ENCODE results near the gene MPC1.

Gene MPC1

GRCh38 chr6:166381381-166381732, 1.4 kb downstream of the MPC1 start:
- POLR2A ChIA-PET = interaction anchor here (0.8 to 1.3 kb wide), 3 partner anchors 38 to 618 kb away, joined by 3 to 9 read pairs (median 4); partner anchors contain the start of gene CEP43
- no peak for DNase-seq (ENCODE audit: extremely low spot score)
- no peak for TF ChIP-seq SUZ12 (IDR thresholded peaks at IDR 0.05)
- no peak for TF ChIP-seq ARNT (IDR thresholded peaks at IDR 0.05)
- TF ChIP-seq LEF1 (IDR thresholded peaks at IDR 0.05; ENCODE audit: borderline replicate concordance) = no peak
- no peak for TF ChIP-seq HDGF (IDR thresholded peaks at IDR 0.05; ENCODE audit: borderline replicate concordance)
- TF ChIP-seq SP1 (IDR thresholded peaks at IDR 0.05) = no peak
- no peak for TF ChIP-seq ZNF384 (IDR thresholded peaks at IDR 0.05)
- no peak for TF ChIP-seq BHLHE40 (IDR thresholded peaks at IDR 0.05; ENCODE audit: borderline replicate concordance)
- CTCF ChIA-PET = interaction anchor here (0.7 to 1.6 kb wide), 14 partner anchors 10 to 350 kb away, joined by 3 to 20 read pairs (median 4); no protein-coding TSS in a partner anchor

DNA sequence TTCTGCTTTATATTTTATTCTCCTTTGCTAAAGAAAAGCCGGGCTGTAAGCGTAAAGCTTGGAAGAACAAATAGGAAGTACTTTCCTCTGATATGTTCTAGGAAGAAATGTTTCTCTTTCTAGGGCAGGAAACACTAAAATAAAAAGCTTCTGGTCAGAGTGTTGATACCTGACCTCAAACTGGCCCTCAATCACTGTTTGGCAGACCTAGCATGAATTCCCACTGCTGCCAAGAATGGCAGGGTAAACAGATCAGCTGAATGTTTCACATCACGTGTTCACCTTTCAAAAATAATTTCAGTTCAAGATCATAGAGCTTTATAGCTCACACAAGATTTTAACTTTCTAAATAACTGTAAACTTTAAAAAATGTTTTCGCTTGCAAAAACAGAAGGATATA, 2.9 kb downstream of the MPC1 start:
- CTCF ChIA-PET = interaction anchor here (0.5 kb wide), 1 partner anchor 150 kb away, joined by 3 read pairs; no protein-coding TSS in a partner anchor
- no peak for TF ChIP-seq L3MBTL2 (conservative IDR thresholded peaks at IDR 0.05)
- no peak for TF ChIP-seq TARDBP (IDR thresholded peaks at IDR 0.05)
- TF ChIP-seq ELF4 (IDR thresholded peaks at IDR 0.05) = no peak
- no peak for TF ChIP-seq ARNT (IDR thresholded peaks at IDR 0.05)
- POLR2A ChIA-PET = no interaction called here
- no peak for DNase-seq (ENCODE audit: extremely low spot score)

- DNase-seq (ENCODE audit: extremely low spot score) = no peak
- TF ChIP-seq FOXK2 (IDR thresholded peaks at IDR 0.05) (no peak), HDGF (IDR thresholded peaks at IDR 0.05; ENCODE audit: borderline replicate concordance) (no peak), ELF4 (IDR thresholded peaks at IDR 0.05) (no peak), NFRKB (IDR thresholded peaks at IDR 0.05) (no peak), L3MBTL2 (conservative IDR thresholded peaks at IDR 0.05) (no peak), SUZ12 (IDR thresholded peaks at IDR 0.05) (no peak), ARNT (IDR thresholded peaks at IDR 0.05) (no peak), FOXA1 (IDR thresholded peaks at IDR 0.05) (no peak), FOXM1 (IDR thresholded peaks at IDR 0.05; ENCODE audit: borderline replicate concordance) (no peak), SP1 (IDR thresholded peaks at IDR 0.05) (no peak), LEF1 (IDR thresholded peaks at IDR 0.05; ENCODE audit: borderline replicate concordance) (no peak), ZNF384 (IDR thresholded peaks at IDR 0.05) (no peak), CTBP1 (IDR thresholded peaks at IDR 0.05; ENCODE audit: borderline replicate concordance) (no peak), BHLHE40 (IDR thresholded peaks at IDR 0.05; ENCODE audit: borderline replicate concordance) (no peak)
- TF ChIP-seq, protein P1, sequence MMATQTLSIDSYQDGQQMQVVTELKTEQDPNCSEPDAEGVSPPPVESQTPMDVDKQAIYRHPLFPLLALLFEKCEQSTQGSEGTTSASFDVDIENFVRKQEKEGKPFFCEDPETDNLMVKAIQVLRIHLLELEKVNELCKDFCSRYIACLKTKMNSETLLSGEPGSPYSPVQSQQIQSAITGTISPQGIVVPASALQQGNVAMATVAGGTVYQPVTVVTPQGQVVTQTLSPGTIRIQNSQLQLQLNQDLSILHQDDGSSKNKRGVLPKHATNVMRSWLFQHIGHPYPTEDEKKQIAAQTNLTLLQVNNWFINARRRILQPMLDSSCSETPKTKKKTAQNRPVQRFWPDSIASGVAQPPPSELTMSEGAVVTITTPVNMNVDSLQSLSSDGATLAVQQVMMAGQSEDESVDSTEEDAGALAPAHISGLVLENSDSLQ (IDR thresholded peaks at IDR 0.05) = no peak
- ChIA-PET POLR2A (no interaction called here), CTCF (interaction anchor here (0.5 kb wide), 1 partner anchor 149 kb away, joined by 3 read pairs; no protein-coding TSS in a partner anchor)
Measured at GRCh38 chr6:166379103-166379586, 3.6 kb downstream of the MPC1 start.

DNA sequence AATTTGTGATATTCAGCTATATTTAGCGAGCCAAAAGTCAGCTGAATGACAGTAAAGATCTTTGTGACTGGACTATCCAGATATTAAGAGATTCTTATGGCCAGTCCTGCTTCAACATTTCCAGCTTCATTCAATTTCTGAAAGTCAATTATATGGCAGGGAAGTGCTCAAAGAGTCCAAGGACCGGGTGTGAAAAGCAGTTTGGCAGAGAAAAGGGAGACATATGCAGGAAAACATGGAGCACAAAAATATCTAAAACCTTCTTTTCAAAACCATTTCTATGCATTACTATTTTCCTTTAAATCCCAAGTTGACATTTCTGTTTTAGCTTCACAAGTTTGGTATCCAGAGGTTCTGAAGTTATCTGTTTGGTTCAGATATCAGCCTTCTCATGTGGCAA, 5.0 kb downstream of the MPC1 start:
- TF ChIP-seq ZNF384 (IDR thresholded peaks at IDR 0.05) (no peak), FOXA1 (IDR thresholded peaks at IDR 0.05) (no peak), L3MBTL2 (conservative IDR thresholded peaks at IDR 0.05) (no peak), HDGF (IDR thresholded peaks at IDR 0.05; ENCODE audit: borderline replicate concordance) (no peak), FOXM1 (IDR thresholded peaks at IDR 0.05; ENCODE audit: borderline replicate concordance) (no peak), ARNT (IDR thresholded peaks at IDR 0.05) (no peak), SP1 (IDR thresholded peaks at IDR 0.05) (no peak), SUZ12 (IDR thresholded peaks at IDR 0.05) (no peak), ELF4 (IDR thresholded peaks at IDR 0.05) (no peak), CTBP1 (IDR thresholded peaks at IDR 0.05; ENCODE audit: borderline replicate concordance) (no peak), FOXK2 (IDR thresholded peaks at IDR 0.05) (no peak), BHLHE40 (IDR thresholded peaks at IDR 0.05; ENCODE audit: borderline replicate concordance) (no peak), TARDBP (IDR thresholded peaks at IDR 0.05) (no peak), LEF1 (IDR thresholded peaks at IDR 0.05; ENCODE audit: borderline replicate concordance) (no peak), NFRKB (IDR thresholded peaks at IDR 0.05) (no peak)
- TF ChIP-seq, protein P1 (IDR thresholded peaks at IDR 0.05) = no peak
- ChIA-PET CTCF (interaction anchor here (1.0 to 1.6 kb wide), 2 partner anchors 23 to 65 kb away, joined by 3 to 4 read pairs; no protein-coding TSS in a partner anchor), POLR2A (no interaction called here)
- DNase-seq (ENCODE audit: extremely low spot score) = no peak

GRCh38 chr6:166375013-166375412, 7.7 kb downstream of the MPC1 start:
- POLR2A ChIA-PET = no interaction called here
- TF ChIP-seq SUZ12 (IDR thresholded peaks at IDR 0.05) (no peak), CTBP1 (IDR thresholded peaks at IDR 0.05; ENCODE audit: borderline replicate concordance) (no peak)
- CTCF ChIA-PET = no interaction called here
- DNase-seq (ENCODE audit: extremely low spot score) = no peak

DNA sequence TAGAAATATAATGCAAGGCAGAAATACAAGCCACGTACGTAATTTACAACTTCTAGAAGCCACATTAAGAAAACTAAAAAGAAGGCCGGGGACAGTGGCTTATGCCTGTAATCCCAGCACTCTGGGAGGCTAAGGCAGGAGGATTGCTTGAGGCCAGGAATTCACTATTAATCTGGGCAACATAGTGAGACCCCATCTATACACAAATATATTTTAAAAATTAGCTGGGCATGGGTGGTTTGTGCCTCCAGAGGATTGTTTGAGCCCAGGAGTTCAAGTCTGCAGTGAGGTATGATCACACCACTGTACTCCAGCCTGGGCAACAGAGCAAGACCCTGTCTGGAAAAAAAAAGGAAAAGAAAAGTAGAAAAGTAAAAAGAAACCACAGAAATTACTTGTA, 12.3 kb downstream of the MPC1 start:
- TF ChIP-seq, protein P1 (IDR thresholded peaks at IDR 0.05) = no peak
- TF ChIP-seq BHLHE40 (IDR thresholded peaks at IDR 0.05; ENCODE audit: borderline replicate concordance) (no peak), ZNF384 (IDR thresholded peaks at IDR 0.05) (no peak), L3MBTL2 (conservative IDR thresholded peaks at IDR 0.05) (no peak), LEF1 (IDR thresholded peaks at IDR 0.05; ENCODE audit: borderline replicate concordance) (no peak), NFRKB (IDR thresholded peaks at IDR 0.05) (no peak), ELF4 (IDR thresholded peaks at IDR 0.05) (no peak), ARNT (IDR thresholded peaks at IDR 0.05) (no peak), CTBP1 (IDR thresholded peaks at IDR 0.05; ENCODE audit: borderline replicate concordance) (no peak), HDGF (IDR thresholded peaks at IDR 0.05; ENCODE audit: borderline replicate concordance) (no peak), FOXA1 (IDR thresholded peaks at IDR 0.05) (no peak), SUZ12 (IDR thresholded peaks at IDR 0.05) (no peak), SP1 (IDR thresholded peaks at IDR 0.05) (no peak), TARDBP (IDR thresholded peaks at IDR 0.05) (no peak), FOXM1 (IDR thresholded peaks at IDR 0.05; ENCODE audit: borderline replicate concordance) (no peak), FOXK2 (IDR thresholded peaks at IDR 0.05) (no peak)
- no peak for DNase-seq (ENCODE audit: extremely low spot score)
- CTCF ChIA-PET = interaction anchor here (2.1 kb wide), 1 partner anchor 11 kb away, joined by 7 read pairs; no protein-coding TSS in a partner anchor
- POLR2A ChIA-PET = no interaction called here
